ENCODE results near the gene CKB. TPM values are rescaled to one million over a fixed set of nuclear protein-coding genes. Genes with fewer than 3 reads are reported as not detected.
A peak's percentile ranks its signal among the peaks of the same experiment; 100 is the strongest.

The CKB gene
- total RNA-seq, 1 donor from 2014 or later: 8.6 TPM

DNA sequence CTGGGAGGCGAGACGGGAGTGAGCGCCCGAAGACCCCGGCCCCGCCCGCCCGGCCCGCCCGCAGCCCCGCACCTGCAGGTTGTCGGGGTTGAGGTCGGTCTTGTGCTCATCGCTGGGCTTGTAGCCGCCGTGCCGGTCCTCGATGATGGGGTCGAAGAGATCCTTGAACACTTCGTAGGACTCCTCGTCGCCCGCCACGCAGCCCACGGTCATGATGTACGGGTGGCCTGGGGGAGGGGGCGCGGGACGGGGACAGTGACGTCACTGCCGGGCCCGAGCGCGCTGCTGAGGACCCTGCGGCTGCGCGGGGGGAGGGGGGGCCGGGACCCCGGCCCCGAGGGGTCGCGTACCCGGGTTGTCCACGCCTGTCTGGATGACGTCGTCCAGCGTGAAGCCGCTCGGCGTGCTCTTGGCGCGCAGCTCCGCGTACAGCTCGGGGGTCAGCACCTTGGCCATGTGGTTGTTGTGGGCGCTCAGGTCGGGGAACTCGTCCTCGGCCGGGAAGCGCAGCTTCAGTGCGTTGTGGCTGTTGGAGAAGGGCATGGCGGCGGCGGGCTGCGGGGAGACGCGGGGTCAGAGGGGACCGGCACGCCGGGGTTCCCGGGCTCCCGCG, 573 bp downstream of the CKB start:
- TF ChIP-seq, protein P1, sequence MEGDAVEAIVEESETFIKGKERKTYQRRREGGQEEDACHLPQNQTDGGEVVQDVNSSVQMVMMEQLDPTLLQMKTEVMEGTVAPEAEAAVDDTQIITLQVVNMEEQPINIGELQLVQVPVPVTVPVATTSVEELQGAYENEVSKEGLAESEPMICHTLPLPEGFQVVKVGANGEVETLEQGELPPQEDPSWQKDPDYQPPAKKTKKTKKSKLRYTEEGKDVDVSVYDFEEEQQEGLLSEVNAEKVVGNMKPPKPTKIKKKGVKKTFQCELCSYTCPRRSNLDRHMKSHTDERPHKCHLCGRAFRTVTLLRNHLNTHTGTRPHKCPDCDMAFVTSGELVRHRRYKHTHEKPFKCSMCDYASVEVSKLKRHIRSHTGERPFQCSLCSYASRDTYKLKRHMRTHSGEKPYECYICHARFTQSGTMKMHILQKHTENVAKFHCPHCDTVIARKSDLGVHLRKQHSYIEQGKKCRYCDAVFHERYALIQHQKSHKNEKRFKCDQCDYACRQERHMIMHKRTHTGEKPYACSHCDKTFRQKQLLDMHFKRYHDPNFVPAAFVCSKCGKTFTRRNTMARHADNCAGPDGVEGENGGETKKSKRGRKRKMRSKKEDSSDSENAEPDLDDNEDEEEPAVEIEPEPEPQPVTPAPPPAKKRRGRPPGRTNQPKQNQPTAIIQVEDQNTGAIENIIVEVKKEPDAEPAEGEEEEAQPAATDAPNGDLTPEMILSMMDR (IDR thresholded peaks at IDR 0.05): no peak
- ChIA-PET POLR2A (interaction anchor here (1.6 to 2.0 kb wide), 2 partner anchors 17 to 40 kb away, joined by 4 to 6 read pairs; partner anchors contain the start of genes BAG5 and COA8), CTCF (interaction anchor here (1.5 to 4.2 kb wide), 3 partner anchors 24 to 39 kb away, joined by 5 to 70 read pairs (median 7); no protein-coding TSS in a partner anchor)
- ATAC-seq (ENCODE audit: low read depth): no peak
- Mint-ChIP-seq H3K27me3 (no peaks in the 10 kb centered on the region), H3K4me3 (peak overlapping the region; percentile 62), H3K9me3 (no peaks in the 10 kb centered on the region), H3K27ac (no peak overlapping the region), H3K4me1 (peaks cover 34% of the 10 kb centered on the region), H3K36me3 (ENCODE audit: low read depth) (no peaks in the 10 kb centered on the region)
- intact Hi-C loops (cut with micrococcal nuclease): loop anchor here (1.0 to 10.0 kb wide), 3 partner anchors 7 to 757 kb away; partner anchors contain the start of genes EIF5 and TRMT61A
- DNase-seq: no peak

DNA sequence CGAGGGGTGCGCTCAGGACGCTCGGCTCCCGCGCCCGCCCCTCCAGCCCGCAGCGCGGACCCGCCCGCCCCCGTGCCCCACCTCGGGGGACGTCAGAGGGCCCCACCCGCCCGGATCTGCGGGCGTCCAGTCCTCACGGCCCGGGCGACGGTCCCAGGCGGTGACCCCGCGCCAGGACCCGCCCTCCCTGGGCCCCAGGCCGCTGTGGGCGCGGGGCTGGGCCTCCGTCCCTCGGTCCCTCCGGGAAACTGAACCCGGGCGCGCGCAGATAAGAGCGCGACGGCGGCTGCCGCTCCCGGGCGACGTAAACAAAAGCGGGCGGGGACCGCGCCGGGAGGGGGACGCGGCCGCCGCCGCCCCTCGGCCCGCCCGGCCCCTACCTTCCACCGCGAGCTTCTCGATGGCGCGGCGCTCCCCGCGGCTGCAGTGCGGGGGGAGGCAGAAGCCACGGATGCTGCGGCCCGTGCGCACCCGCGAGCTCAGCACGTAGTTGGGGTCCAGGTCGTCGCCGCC, 1.1 kb downstream of the CKB start:
- POLR2A ChIA-PET: interaction anchor here (1.2 to 2.0 kb wide), 3 partner anchors 8 to 41 kb away, joined by 4 to 6 read pairs (median 4); partner anchors contain the start of genes BAG5, COA8 and TRMT61A
- H3K27me3 Mint-ChIP-seq: no peaks in the 10 kb centered on the region

DNA sequence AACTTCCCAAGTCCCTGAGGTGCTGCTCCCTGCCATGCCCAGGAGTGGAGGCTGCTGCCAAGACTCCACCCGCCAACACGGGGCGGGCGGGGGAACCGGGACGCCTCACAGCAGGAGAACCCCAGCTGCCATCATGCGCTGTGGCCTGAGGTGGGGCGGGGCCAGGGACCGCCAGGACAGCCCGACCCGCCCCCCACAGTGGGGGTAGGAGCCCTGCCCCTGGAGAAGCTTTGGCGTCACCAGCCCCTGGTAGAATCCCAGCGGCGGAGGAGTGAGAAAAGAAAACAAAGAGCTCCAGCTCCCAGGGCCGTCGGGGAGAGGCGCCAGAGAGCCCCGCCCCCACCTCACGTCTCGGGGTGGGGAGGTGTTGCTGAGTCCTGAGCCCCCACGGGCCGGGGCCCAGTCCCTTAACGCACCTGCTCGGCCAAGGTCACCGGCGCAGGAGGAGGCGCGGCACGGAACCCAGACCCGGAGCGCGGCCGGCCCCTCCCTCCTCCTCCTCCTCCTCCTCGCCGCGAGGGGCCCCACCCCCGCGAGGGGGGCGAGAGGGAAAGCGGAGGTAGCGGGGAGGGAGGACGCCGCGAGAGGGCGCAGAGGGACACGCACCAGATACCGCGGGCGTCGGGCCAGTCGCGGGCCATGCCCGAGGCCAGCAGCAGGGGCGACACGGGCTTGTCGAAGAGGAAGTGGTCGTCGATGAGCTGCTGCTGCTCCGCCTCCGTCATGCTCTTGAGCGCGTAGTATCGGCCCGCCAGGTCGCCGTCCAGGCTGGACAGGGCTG, 1.8 kb downstream of the CKB start:
- peak; percentile 78 for ATAC-seq (ENCODE audit: low read depth)
- TF ChIP-seq, protein P1 (IDR thresholded peaks at IDR 0.05): no peak
- no peaks in the 10 kb centered on the region for H3K27me3 Mint-ChIP-seq
- no peaks in the 10 kb centered on the region for H3K36me3 Mint-ChIP-seq (ENCODE audit: low read depth)
- POLR2A ChIA-PET: interaction anchor here (0.6 to 2.0 kb wide), 4 partner anchors 8 to 184 kb away, joined by 3 to 6 read pairs (median 4); partner anchors contain the start of genes BAG5, COA8 and TRMT61A
- H3K4me1 Mint-ChIP-seq: peaks cover 23% of the 10 kb centered on the region
- CTCF ChIA-PET: interaction anchor here (0.6 to 4.2 kb wide), 7 partner anchors 10 to 40 kb away, joined by 3 to 70 read pairs (median 4); no protein-coding TSS in a partner anchor
- H3K27ac Mint-ChIP-seq: no peak overlapping the region
- DNase-seq: peak; percentile 75
- intact Hi-C loops (cut with micrococcal nuclease): loop anchor here (1.0 to 10.0 kb wide), 3 partner anchors 8 to 756 kb away; partner anchors contain the start of genes EIF5 and TRMT61A
- no peaks in the 10 kb centered on the region for H3K9me3 Mint-ChIP-seq
- H3K4me3 Mint-ChIP-seq: peak overlapping the region; percentile 70

More for the DNA sequence above, 1.1 kb downstream of the CKB start:
- no peak for DNase-seq
- no peak overlapping the region for H3K27ac Mint-ChIP-seq
- H3K9me3 Mint-ChIP-seq: no peaks in the 10 kb centered on the region
- no peak overlapping the region for H3K4me3 Mint-ChIP-seq
- CTCF ChIA-PET: interaction anchor here (0.6 to 4.2 kb wide), 7 partner anchors 9 to 40 kb away, joined by 3 to 70 read pairs (median 4); no protein-coding TSS in a partner anchor
- no peaks in the 10 kb centered on the region for H3K36me3 Mint-ChIP-seq (ENCODE audit: low read depth)
- intact Hi-C loops (cut with micrococcal nuclease): loop anchor here (1.0 to 10.0 kb wide), 3 partner anchors 8 to 757 kb away; partner anchors contain the start of genes EIF5 and TRMT61A
- peaks cover 29% of the 10 kb centered on the region for H3K4me1 Mint-ChIP-seq
- TF ChIP-seq, protein P1 (IDR thresholded peaks at IDR 0.05): no peak
- ATAC-seq (ENCODE audit: low read depth): peak; percentile 8

DNA sequence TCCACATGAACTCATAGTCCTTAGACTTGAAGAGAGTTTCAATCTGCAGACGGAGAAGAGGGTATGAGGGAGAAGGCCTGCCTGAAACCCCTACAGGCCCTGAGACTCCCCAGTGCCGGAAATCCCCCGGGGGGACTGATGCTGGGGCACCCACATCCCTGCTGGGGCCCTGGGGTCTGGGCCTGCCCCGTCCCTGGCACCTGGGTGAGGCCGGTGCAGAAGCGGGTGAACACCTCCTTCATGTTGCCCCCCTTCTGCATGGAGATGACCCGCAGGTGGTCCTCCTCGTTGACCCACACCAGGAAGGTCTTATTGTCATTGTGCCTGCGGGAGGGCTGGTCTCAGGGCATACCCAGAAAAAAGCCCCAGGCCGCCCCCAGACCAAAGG, 2.4 kb downstream of the CKB start:
- intact Hi-C loops (cut with micrococcal nuclease): loop anchor here (10.0 kb wide), 2 partner anchors 185 to 755 kb away; partner anchors contain the start of gene EIF5
- Mint-ChIP-seq H3K9me3 (no peaks in the 10 kb centered on the region), H3K36me3 (ENCODE audit: low read depth) (no peaks in the 10 kb centered on the region), H3K27ac (no peak overlapping the region), H3K4me1 (peaks cover 17% of the 10 kb centered on the region), H3K4me3 (peak overlapping the region; percentile 52), H3K27me3 (no peaks in the 10 kb centered on the region)
- TF ChIP-seq, protein P1 (IDR thresholded peaks at IDR 0.05): no peak
- ChIA-PET CTCF (interaction anchor here (1.4 to 4.2 kb wide), 4 partner anchors 18 to 38 kb away, joined by 4 to 70 read pairs (median 6); no protein-coding TSS in a partner anchor), POLR2A (interaction anchor here (1.2 to 2.0 kb wide), 2 partner anchors 9 to 42 kb away, joined by 4 to 6 read pairs; partner anchors contain the start of genes BAG5, COA8 and TRMT61A)
- no peak for DNase-seq
- no peak for ATAC-seq (ENCODE audit: low read depth)
